Activated CD4-positive, alpha-beta memory T cell treated with anti-CD3 and anti-CD28 coated beads for 36 hours (primary cell): Measurements from ENCODE around the gene MTA3. TPM values are rescaled to one million over a fixed set of nuclear protein-coding genes. Genes with fewer than 3 reads are reported as not detected.

Experiments
- CTCF ChIA-PET: fragments of 350-600 bp; sonication (Branson Sonifier 250); formaldehyde crosslinking; loops from one replicate; lab custom pipeline; 2021; ENCODE audit warnings: antibody characterized with exemption, inconsistent platforms; lab: Charles Lee
- POLR2A ChIA-PET: fragments of 350-600 bp; sonication (Branson Sonifier 250); formaldehyde crosslinking; loops from one replicate; lab custom pipeline; 2021; ENCODE audit warnings: antibody characterized with exemption; lab: Charles Lee
- DNase-seq: peaks from one replicate; pipeline ENCODE4 v3.0.0-alpha.2; 2020
- H3K27ac Mint-ChIP-seq: one replicate; pipeline ENCODE4 v1.8.0; 2021; ENCODE audit warnings: mixed read lengths
- H3K27me3 Mint-ChIP-seq: one replicate; pipeline ENCODE4 v1.8.0; 2021; ENCODE audit warnings: mixed read lengths
- H3K36me3 Mint-ChIP-seq: one replicate; pipeline ENCODE4 v1.8.0; 2021; ENCODE audit warnings: mixed read lengths
- H3K4me1 Mint-ChIP-seq: one replicate; pipeline ENCODE4 v1.8.0; 2021; ENCODE audit warnings: low read depth, mixed read lengths
- H3K4me3 Mint-ChIP-seq: one replicate; pipeline ENCODE4 v1.8.0; 2021; ENCODE audit warnings: mild to moderate bottlenecking, mixed read lengths
- H3K9me3 Mint-ChIP-seq: one replicate; pipeline ENCODE4 v1.8.0; 2021; ENCODE audit warnings: mixed read lengths
- intact Hi-C: fragments of 100-400 bp; cut with micrococcal nuclease; formaldehyde crosslinking; loops from one replicate; pipeline ENCODE4 v1.15.1; 2023
- total RNA-seq, 2 experiments: library from RNA; stranded (reverse); gene quantifications; one replicate each; pipeline ENCODE4 v1.2.3, GENCODE V29; 2021

The MTA3 gene
- total RNA-seq, 2 experiments from 2014 or later, result 25.1 to 29.7 TPM

DNA sequence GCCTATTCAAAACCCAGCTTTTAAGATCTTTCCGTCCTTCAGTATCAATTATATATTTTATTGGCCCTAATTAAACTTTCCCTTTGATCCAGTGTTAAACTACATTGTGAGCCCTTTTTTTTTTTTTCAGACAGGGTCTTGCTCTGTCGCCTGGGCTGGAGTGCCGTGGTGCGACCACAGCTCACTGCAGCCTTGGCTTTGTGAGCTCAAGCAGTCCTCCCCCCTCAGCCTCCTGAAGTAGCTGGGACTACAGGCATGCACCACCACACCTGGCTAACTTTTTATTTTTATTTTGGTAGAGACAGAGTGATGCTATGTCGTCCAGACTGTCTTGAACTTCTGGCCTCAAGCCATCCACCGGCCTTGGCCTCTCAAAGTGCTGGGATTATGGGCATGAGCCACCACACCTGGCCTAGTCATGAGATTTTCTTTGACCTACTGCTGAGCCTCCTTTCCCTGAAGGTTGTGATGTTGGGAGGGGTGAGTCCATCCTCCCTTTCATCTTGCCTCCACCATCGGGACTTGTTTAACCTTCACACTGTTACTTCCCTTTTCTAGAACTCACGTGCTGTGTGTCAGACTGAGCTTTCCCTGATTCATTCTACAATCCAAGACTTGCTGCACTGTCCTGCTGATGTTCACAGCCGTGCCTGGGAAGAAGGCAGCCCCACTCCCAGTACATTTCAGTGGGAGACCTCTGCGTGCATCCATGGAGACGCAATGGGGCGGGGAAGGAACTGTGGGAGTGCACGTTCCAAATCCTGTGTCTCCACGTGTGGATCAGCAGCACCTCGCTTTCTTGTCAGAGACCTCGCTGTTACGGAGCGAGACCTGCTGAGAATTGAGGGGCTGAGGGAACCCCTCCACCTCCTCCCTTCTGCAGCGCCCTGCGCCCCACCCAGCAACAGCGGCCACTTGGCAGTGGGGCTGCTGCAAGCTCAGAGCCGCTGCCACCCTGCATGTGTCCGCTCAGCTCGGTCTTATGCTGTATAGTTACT, 184.7 kb downstream of the MTA3 start:
- no peak for DNase-seq
- peaks cover 3% of the 10 kb centered on the region for H3K36me3 Mint-ChIP-seq
- no peak overlapping the region for H3K4me3 Mint-ChIP-seq
- no peak overlapping the region for H3K27ac Mint-ChIP-seq
- no peaks in the 10 kb centered on the region for H3K4me1 Mint-ChIP-seq
- H3K9me3 Mint-ChIP-seq, result no peaks in the 10 kb centered on the region
- no peaks in the 10 kb centered on the region for H3K27me3 Mint-ChIP-seq
- intact Hi-C loops, result no loop called here
- ChIA-PET CTCF (interaction anchor here (0.6 to 1.5 kb wide), 2 partner anchors 90 to 1491 kb away, joined by 4 to 5 read pairs; no protein-coding TSS in a partner anchor), POLR2A (no interaction called here)

DNA sequence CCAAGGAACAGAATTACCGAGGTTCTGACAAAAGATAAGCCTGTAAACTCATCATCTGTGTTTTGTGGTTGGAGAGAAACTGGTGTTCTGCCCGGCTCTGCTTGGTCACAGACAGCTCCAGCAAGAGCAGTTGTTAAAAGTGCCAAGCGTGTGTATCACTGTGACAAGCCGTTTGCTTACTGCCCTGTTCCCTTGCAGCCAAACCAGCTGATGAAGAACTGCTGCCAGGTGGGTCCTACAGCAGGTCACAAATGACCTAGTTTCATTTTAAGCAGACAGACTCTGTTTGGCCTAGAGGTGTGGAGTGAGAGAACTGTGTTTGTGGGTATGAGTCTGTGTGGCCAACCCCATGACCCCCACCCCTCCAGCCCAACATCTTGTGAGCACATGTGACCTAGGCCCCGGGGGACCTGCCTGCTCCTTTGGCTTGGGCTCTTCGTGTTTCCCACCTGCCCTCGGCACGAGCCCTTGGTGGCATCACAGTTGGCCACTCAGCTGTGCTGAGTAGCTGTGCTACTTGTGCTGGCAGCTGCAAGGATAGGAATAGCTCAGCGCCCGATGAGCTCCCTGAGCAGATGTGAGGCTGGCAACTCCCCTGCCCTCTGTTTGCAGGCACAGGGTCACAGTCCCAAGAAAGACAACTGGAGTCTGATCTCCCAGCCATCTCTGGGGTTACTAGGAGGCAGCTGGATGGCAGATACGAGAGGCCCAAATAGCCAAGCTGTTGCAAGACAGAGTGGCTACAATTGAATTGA, 185.8 kb downstream of the MTA3 start:
- intact Hi-C loops, result no loop called here
- POLR2A ChIA-PET, result no interaction called here

GRCh38 chr2:42754776-42755140, 186.3 kb downstream of the MTA3 start:
- Mint-ChIP-seq H3K9me3 (no peaks in the 10 kb centered on the region), H3K27me3 (no peaks in the 10 kb centered on the region), H3K4me3 (no peak overlapping the region), H3K4me1 (no peaks in the 10 kb centered on the region), H3K36me3 (peaks cover 3% of the 10 kb centered on the region), H3K27ac (no peak overlapping the region)
- intact Hi-C loops, result no loop called here
- POLR2A ChIA-PET, result no interaction called here
- CTCF ChIA-PET, result interaction anchor here (1.5 kb wide), 1 partner anchor 91 kb away, joined by 5 read pairs; no protein-coding TSS in a partner anchor
- DNase-seq, result no peak

More for the DNA sequence above, 185.8 kb downstream of the MTA3 start:
- Mint-ChIP-seq H3K27ac (no peak overlapping the region), H3K4me1 (no peaks in the 10 kb centered on the region), H3K27me3 (no peaks in the 10 kb centered on the region), H3K4me3 (no peak overlapping the region), H3K9me3 (no peaks in the 10 kb centered on the region), H3K36me3 (peaks cover 3% of the 10 kb centered on the region)
- DNase-seq, result no peak
- CTCF ChIA-PET, result interaction anchor here (1.5 kb wide), 1 partner anchor 91 kb away, joined by 5 read pairs; no protein-coding TSS in a partner anchor

DNA sequence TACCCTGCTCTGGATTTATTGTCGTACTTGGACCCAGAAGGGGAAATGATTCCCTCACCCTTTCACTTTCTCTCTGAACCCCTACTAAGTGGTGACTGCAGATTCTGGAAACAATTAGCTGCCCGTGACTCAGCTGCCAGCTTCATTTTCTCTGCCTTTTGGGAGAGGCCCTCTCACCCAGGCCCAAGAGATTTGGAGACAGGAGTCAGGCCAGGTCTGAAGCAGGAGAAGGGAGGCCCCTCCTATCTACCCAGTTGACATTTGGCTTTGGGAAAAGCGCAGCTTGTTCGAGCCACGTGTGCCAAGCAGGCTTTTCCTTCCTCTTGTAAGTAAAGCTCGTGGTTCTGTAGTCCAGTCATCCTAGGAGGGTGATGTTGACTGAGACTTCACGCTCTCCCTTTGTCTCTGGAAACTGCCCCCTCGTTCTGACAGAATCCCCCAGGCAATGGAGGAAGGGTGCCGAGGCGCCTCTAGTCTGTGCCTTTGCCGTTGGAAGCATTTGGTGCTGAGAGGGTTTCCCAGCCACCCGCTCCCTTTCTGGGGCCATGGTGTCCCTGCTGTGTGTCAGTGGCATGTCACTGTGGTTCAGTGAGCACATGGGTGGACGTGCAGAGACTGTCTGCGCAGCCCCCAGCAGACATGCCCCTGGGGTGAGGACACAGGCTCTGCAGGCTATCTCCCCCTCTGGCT, 186.9 kb downstream of the MTA3 start:
- POLR2A ChIA-PET, result no interaction called here
- Mint-ChIP-seq H3K4me3 (no peak overlapping the region), H3K9me3 (no peaks in the 10 kb centered on the region), H3K36me3 (peaks cover 3% of the 10 kb centered on the region), H3K4me1 (no peaks in the 10 kb centered on the region), H3K27me3 (no peaks in the 10 kb centered on the region), H3K27ac (no peak overlapping the region)
- DNase-seq, result no peak
- CTCF ChIA-PET, result no interaction called here
- intact Hi-C loops, result no loop called here

- Mint-ChIP-seq H3K27ac (no peak overlapping the region), H3K4me1 (no peaks in the 10 kb centered on the region), H3K9me3 (no peaks in the 10 kb centered on the region), H3K36me3 (peaks cover 3% of the 10 kb centered on the region), H3K4me3 (no peak overlapping the region), H3K27me3 (no peaks in the 10 kb centered on the region)
- intact Hi-C loops, result no loop called here
- ChIA-PET CTCF (no interaction called here), POLR2A (no interaction called here)
- DNase-seq, result no peak
These were observed 187.8 kb downstream of the MTA3 start for GRCh38 chr2:42756150-42756775.

DNA sequence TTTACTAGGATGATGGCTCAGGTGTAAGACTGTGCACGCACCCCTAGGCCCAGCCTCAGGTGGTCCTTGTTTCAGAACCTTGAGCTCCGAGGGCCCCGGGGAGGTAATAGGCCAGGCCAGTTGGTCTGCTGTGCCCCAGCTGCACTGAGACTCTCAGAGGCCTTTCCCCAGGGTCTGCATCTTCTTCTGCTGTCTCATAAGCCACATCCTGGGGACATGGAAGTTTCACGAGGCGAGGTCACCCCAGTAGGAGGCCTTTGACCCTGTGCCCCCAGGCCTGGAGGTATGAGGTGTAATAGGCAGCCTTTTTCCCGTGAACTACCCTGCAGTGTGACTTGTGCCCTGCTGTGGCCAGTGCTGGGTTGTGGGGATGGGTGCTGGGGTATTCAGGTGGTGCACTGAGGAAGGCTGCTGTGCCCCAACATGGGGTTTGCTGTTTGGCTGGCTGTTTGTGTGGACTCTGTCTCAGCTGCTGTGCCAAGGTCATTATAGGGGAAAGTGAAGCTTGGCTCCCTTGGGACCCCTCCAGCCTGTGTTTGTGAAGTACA, 188.6 kb downstream of the MTA3 start:
- H3K27me3 Mint-ChIP-seq, result no peaks in the 10 kb centered on the region
- intact Hi-C loops, result no loop called here

GRCh38 chr2:42757981-42758740, 189.7 kb downstream of the MTA3 start:
- ChIA-PET POLR2A (no interaction called here), CTCF (no interaction called here)
- intact Hi-C loops, result no loop called here
- no peaks in the 10 kb centered on the region for H3K9me3 Mint-ChIP-seq
- no peak overlapping the region for H3K4me3 Mint-ChIP-seq
- peaks cover 2% of the 10 kb centered on the region for H3K36me3 Mint-ChIP-seq
- H3K27me3 Mint-ChIP-seq, result no peaks in the 10 kb centered on the region
- H3K27ac Mint-ChIP-seq, result no peak overlapping the region
- no peak for DNase-seq
- no peaks in the 10 kb centered on the region for H3K4me1 Mint-ChIP-seq

More for the DNA sequence above, 188.6 kb downstream of the MTA3 start:
- ChIA-PET CTCF (interaction anchor here (0.6 kb wide), 1 partner anchor 61 kb away, joined by 3 read pairs; no protein-coding TSS in a partner anchor), POLR2A (no interaction called here)
- H3K27ac Mint-ChIP-seq, result no peak overlapping the region
- DNase-seq, result no peak
- H3K36me3 Mint-ChIP-seq, result peaks cover 3% of the 10 kb centered on the region
- H3K4me3 Mint-ChIP-seq, result no peak overlapping the region
- no peaks in the 10 kb centered on the region for H3K4me1 Mint-ChIP-seq
- H3K9me3 Mint-ChIP-seq, result no peaks in the 10 kb centered on the region

DNA sequence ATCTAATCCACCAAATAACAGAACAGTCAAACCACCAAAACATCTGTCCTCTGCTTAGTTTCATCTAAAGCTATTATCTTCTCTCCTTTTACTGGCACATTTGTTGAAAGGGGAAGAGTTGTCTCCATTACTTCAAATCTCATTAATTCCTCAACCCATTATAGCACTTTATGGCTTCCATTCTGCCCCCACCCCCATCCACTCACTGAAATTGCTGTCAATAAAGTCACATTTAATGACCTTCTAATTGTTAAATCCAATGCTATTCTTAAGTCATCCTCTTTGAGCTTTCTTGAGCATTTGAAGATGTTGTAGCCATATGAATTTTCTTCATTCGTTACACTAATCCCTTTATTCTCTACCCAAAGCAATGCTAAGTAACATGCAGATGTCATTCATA, 190.3 kb downstream of the MTA3 start:
- DNase-seq, result no peak
- H3K36me3 Mint-ChIP-seq, result no peaks in the 10 kb centered on the region
- H3K4me3 Mint-ChIP-seq, result no peak overlapping the region
- intact Hi-C loops, result no loop called here
- H3K27ac Mint-ChIP-seq, result no peak overlapping the region
- ChIA-PET POLR2A (no interaction called here), CTCF (no interaction called here)
- H3K9me3 Mint-ChIP-seq, result no peaks in the 10 kb centered on the region
- no peaks in the 10 kb centered on the region for H3K27me3 Mint-ChIP-seq
- no peaks in the 10 kb centered on the region for H3K4me1 Mint-ChIP-seq

GRCh38 chr2:42761554-42761953, 193.1 kb downstream of the MTA3 start:
- Mint-ChIP-seq H3K4me3 (no peak overlapping the region), H3K9me3 (no peaks in the 10 kb centered on the region), H3K27me3 (no peaks in the 10 kb centered on the region), H3K4me1 (no peaks in the 10 kb centered on the region), H3K27ac (no peak overlapping the region), H3K36me3 (no peaks in the 10 kb centered on the region)
- ChIA-PET POLR2A (no interaction called here), CTCF (no interaction called here)
- DNase-seq, result no peak
- intact Hi-C loops, result no loop called here

- intact Hi-C loops, result no loop called here
- no peak overlapping the region for H3K4me3 Mint-ChIP-seq
- H3K4me1 Mint-ChIP-seq, result no peaks in the 10 kb centered on the region
- H3K27ac Mint-ChIP-seq, result no peak overlapping the region
- no peaks in the 10 kb centered on the region for H3K9me3 Mint-ChIP-seq
- H3K36me3 Mint-ChIP-seq, result no peaks in the 10 kb centered on the region
- POLR2A ChIA-PET, result no interaction called here
- CTCF ChIA-PET, result no interaction called here
- DNase-seq, result no peak
- H3K27me3 Mint-ChIP-seq, result no peaks in the 10 kb centered on the region
These were observed 193.7 kb downstream of the MTA3 start for GRCh38 chr2:42762155-42762554.
